Hepatocyte (in vitro differentiated cells): ENCODE measurements around the gene TNPO3. TPM values are rescaled to one million over a fixed set of nuclear protein-coding genes. Genes with fewer than 3 reads are reported as not detected.
A peak's percentile ranks its signal among the peaks of the same experiment; 100 is the strongest.

ENCODE experiments used
- DNase-seq: peaks from one replicate; pipeline ENCODE4 v3.0.0-alpha.2; 2016; ENCODE audit warnings: low spot score
- H2AFZ ChIP-seq: fragments of 200-600 bp; sonication (generic); 2 replicates; pipeline ENCODE4 v1.6.0; 2016; ENCODE audit warnings: antibody characterized with exemption, mild to moderate bottlenecking
- H3K27ac ChIP-seq: fragments of 200-600 bp; sonication (generic); 2 replicates; pipeline ENCODE4 v1.5.1; 2016; ENCODE audit warnings: mild to moderate bottlenecking
- H3K27me3 ChIP-seq: fragments of 200-600 bp; sonication (generic); 2 replicates; pipeline ENCODE4 v1.6.1; 2016
- H3K36me3 ChIP-seq: fragments of 200-600 bp; sonication (generic); replicated peaks from 2 replicates; pipeline ENCODE4 v1.5.1; 2016; ENCODE audit warnings: low read depth; ENCODE audit not compliant: insufficient read depth
- H3K4me1 ChIP-seq: fragments of 200-600 bp; sonication (generic); 2 replicates; pipeline ENCODE4 v1.5.1; 2016; ENCODE audit warnings: mild to moderate bottlenecking, moderate library complexity; ENCODE audit not compliant: insufficient read depth
- H3K4me2 ChIP-seq: fragments of 200-600 bp; sonication (generic); 2 replicates; pipeline ENCODE4 v1.6.0; 2016
- H3K4me3 ChIP-seq: fragments of 200-600 bp; sonication (generic); 2 replicates; pipeline ENCODE4 v1.5.1; 2016; ENCODE audit warnings: mild to moderate bottlenecking
- H3K79me2 ChIP-seq: fragments of 200-600 bp; sonication (generic); 2 replicates; pipeline ENCODE4 v1.6.0; 2017; ENCODE audit warnings: mild to moderate bottlenecking
- H3K9me2 ChIP-seq: fragments of 200-600 bp; sonication (generic); replicated peaks from 2 replicates; pipeline ENCODE4 v1.6.0; 2017; ENCODE audit warnings: mild to moderate bottlenecking; ENCODE audit not compliant: insufficient read depth
- H3K9me3 ChIP-seq: fragments of 200-600 bp; sonication (generic); 2 replicates; pipeline ENCODE4 v1.5.1; 2016; ENCODE audit warnings: low read depth, mild to moderate bottlenecking
- H4K20me1 ChIP-seq: fragments of 200-600 bp; sonication (generic); 2 replicates; pipeline ENCODE4 v1.6.0; 2016; ENCODE audit warnings: mild to moderate bottlenecking; ENCODE audit not compliant: insufficient read depth, poor library complexity, severe bottlenecking
- EZH2 ChIP-seq: fragments of 200-600 bp; sonication (generic); IDR thresholded peaks from 2 replicates; pipeline ENCODE4 v1.6.1; 2016; ENCODE audit warnings: antibody characterized with exemption, mild to moderate bottlenecking, borderline replicate concordance
- EZH2phosphoT487 ChIP-seq: fragments of 200-600 bp; sonication (generic); IDR thresholded peaks from one replicate; pipeline ENCODE4 v1.6.1; 2018; ENCODE audit warnings: antibody characterized with exemption, mild to moderate bottlenecking, low read depth, moderate library complexity; ENCODE audit not compliant: unreplicated experiment, severe bottlenecking
- WGBS: methylation state at CpG from one replicate; pipeline ENCODE4 v1.1.6; 2016; ENCODE audit warnings: low lambda C conversion rate; ENCODE audit errors: missing lambda C conversion rate; 5-methylcytosine and 5-hydroxymethylcytosine counted together
- polyA plus RNA-seq: library from polyadenylated mRNA; unstranded; fragments of >200 nt; fragmentation: Nextera tagmentation; extraction: Ambion mirVana; gene quantifications from 2 replicates; pipeline ENCODE4 v1.2.1, GENCODE V29; 2016
- total RNA-seq: library from RNA; depleted of rRNA; stranded (reverse); fragments of >200 nt; gene quantifications from 2 replicates; pipeline ENCODE4 v1.2.3, GENCODE V29; 2014
- TF ChIP-seq, protein P1 (sequence below): fragments of 200-600 bp; sonication (generic); IDR thresholded peaks from 2 replicates; pipeline ENCODE4 v1.5.1; 2016; ENCODE audit warnings: antibody characterized with exemption, mild to moderate bottlenecking; ENCODE audit not compliant: poor library complexity

Gene TNPO3
- total and polyA plus RNA-seq, 2 experiments from 2014 or later: 19.9 to 35.4 TPM

DNA sequence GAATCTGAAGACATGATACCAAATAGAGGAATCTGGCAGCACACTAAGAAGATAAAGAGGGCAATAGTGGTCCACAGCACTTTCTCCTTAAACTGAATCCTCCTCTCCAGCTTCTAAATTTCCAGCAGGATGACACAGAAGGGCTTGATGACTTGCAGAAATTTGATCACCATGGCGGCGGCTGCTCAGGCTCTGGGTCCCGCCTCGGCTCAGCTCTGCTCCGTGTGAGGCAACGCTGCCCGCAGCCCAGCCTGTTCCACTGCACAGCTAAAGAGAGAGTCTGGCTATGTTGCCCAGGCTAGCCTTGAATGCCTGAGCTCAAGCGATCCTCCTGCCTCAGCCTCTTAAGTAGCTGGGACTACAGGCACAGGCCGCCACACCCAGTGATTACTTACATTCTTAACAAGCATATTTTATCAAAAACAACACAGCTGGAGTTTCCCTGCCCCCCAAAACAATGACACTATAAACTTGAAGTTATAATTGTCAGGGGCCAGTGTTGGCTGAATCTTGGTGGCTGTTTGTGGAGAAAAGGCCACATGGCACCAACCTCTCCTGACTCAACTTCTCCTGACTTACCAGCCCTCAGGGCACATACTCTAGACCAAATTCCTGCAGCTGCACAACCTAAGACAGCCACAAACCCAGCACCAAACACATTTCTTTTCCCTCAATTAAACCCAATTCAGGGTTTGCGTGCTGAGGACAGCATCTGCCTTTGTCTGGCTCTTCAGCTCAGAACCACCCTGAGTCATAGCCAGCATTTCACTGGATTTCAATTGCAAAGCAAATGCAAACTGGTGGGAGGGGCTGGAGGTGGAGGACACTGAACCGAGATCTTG, 11.6 kb upstream of the TNPO3 start:
- DNase-seq: peak; percentile 66
- WGBS: 78% methylated on average over 11 of the region's 11 CpGs
- H3K79me2 ChIP-seq: no peaks in the 10 kb centered on the region

DNA sequence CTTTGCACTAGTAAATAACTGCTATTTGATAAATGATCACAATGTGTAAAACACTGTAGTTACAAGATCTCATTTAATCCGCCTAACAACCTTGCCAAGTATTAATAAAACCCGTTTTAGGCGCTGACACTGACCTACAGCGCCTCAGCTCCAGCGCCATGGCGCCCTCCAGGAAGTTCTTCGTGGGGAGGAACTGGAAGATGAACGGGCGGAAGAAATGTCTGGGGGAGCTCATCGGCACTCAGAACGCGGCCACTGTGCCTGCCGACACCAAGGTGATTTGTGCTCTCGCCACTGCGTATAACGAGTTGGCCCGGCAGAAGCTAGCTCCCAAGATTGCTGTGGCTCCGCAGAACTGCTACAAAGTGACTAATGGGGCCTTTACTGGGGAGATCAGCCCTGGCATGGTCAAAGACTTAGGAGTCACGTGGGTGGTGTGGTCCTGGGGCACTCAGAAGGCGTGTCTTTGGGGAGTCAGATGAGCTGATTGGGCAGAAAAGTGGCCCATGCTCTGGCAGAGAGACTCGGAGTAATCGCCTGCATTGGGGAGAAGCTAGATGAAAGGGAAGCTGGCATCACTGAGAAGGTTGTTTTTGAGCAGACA, 1.1 kb upstream of the TNPO3 start:
- Histone ChIP-seq H3K9me3 (no peaks in the 10 kb centered on the region), H3K4me2 (peak overlapping the region; percentile 88), H3K4me1 (peaks cover 18% of the 10 kb centered on the region), H4K20me1 (peaks cover 8% of the 10 kb centered on the region), H3K27me3 (peaks cover 4% of the 10 kb centered on the region), H2AFZ (peak overlapping the region; percentile 78), H3K27ac (no peak overlapping the region), H3K4me3 (no peak overlapping the region), H3K79me2 (peaks cover 32% of the 10 kb centered on the region), H3K9me2 (no peaks in the 10 kb centered on the region), H3K36me3 (no peaks in the 10 kb centered on the region)
- TF ChIP-seq EZH2: no peak
- no peak for TF ChIP-seq EZH2phosphoT487
- TF ChIP-seq, protein P1, sequence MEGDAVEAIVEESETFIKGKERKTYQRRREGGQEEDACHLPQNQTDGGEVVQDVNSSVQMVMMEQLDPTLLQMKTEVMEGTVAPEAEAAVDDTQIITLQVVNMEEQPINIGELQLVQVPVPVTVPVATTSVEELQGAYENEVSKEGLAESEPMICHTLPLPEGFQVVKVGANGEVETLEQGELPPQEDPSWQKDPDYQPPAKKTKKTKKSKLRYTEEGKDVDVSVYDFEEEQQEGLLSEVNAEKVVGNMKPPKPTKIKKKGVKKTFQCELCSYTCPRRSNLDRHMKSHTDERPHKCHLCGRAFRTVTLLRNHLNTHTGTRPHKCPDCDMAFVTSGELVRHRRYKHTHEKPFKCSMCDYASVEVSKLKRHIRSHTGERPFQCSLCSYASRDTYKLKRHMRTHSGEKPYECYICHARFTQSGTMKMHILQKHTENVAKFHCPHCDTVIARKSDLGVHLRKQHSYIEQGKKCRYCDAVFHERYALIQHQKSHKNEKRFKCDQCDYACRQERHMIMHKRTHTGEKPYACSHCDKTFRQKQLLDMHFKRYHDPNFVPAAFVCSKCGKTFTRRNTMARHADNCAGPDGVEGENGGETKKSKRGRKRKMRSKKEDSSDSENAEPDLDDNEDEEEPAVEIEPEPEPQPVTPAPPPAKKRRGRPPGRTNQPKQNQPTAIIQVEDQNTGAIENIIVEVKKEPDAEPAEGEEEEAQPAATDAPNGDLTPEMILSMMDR: no peak
- 97% methylated on average over 22 of the region's 22 CpGs for WGBS
- DNase-seq: no peak

More for the DNA sequence above, 11.6 kb upstream of the TNPO3 start:
- no peak for TF ChIP-seq EZH2
- no peak for TF ChIP-seq EZH2phosphoT487
- TF ChIP-seq, protein P1: no peak
- H3K9me2 ChIP-seq: no peaks in the 10 kb centered on the region
- H3K9me3 ChIP-seq: no peaks in the 10 kb centered on the region
- no peak overlapping the region for H3K4me3 ChIP-seq
- H2AFZ ChIP-seq: no peak overlapping the region
- no peaks in the 10 kb centered on the region for H3K4me1 ChIP-seq
- H4K20me1 ChIP-seq: no peaks in the 10 kb centered on the region
- H3K27me3 ChIP-seq: no peaks in the 10 kb centered on the region
- peak overlapping the region; percentile 33 for H3K4me2 ChIP-seq
- H3K36me3 ChIP-seq: no peaks in the 10 kb centered on the region
- peak overlapping the region; percentile 41 for H3K27ac ChIP-seq

DNA sequence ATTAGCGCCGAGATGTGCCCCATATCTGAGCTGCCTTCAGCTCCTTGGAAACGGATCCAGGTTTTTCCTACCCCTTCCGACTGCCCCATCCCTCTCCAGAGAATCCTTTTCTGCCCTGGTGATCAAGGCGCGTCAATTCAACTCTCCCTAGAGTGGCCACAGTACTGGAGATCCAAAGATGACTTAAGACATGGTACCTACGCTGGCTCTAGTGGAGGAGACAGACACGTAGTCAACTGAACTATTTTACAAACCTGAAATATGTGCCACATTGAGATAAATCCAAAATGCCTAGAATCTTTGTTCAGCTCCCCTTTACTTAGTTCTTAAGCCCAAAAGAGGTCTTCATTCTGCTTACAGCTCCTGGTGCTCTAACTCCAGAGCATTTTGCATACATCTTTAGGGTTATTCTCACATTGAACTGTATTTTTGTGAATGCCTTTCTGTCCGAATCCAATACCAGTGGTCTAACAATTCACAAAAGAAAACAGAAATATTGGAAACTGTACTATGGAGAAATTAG, 444 bp upstream of the TNPO3 start:
- peaks cover 38% of the 10 kb centered on the region for H3K79me2 ChIP-seq
- peaks cover 4% of the 10 kb centered on the region for H3K27me3 ChIP-seq
- peaks cover 18% of the 10 kb centered on the region for H3K4me1 ChIP-seq
- H4K20me1 ChIP-seq: peaks cover 8% of the 10 kb centered on the region
- peak overlapping the region; percentile 78 for H2AFZ ChIP-seq
- peak overlapping the region; percentile 99 for H3K27ac ChIP-seq
- DNase-seq: no peak
- H3K36me3 ChIP-seq: no peaks in the 10 kb centered on the region
- TF ChIP-seq EZH2 (no peak), EZH2phosphoT487 (no peak)
- TF ChIP-seq, protein P1: no peak
- H3K4me3 ChIP-seq: peak overlapping the region; percentile 53
- no peaks in the 10 kb centered on the region for H3K9me2 ChIP-seq
- 8% methylated on average over 9 of the region's 9 CpGs for WGBS
- H3K4me2 ChIP-seq: peak overlapping the region; percentile 88
- no peaks in the 10 kb centered on the region for H3K9me3 ChIP-seq
